Measurements from ENCODE around the gene LRRC74A. TPM values are rescaled to one million over a fixed set of nuclear protein-coding genes. Genes with fewer than 3 reads are reported as not detected.

LRRC74A gene
- total RNA-seq, 1 experiment from 2014 or later = not detected

- Histone ChIP-seq H3K4me1 (ENCODE audit: insufficient read depth, low read length) (peaks cover 4% of the 10 kb centered on the region; the same call in 1 of the 2 replicates), H2BK15ac (ENCODE audit: low read depth, low read length) (no peak overlapping the region), H3K4me2 (ENCODE audit: insufficient read depth, insufficient read length, low read length) (no peak overlapping the region), H2BK5ac (ENCODE audit: insufficient read length, low read length) (no peak overlapping the region), H3K14ac (ENCODE audit: insufficient read depth, low read length) (no peak overlapping the region), H3K27me3 (ENCODE audit: insufficient read depth, low read length) (no peaks in the 10 kb centered on the region), H3K9ac (ENCODE audit: extremely low read depth, insufficient read length, low read length) (no peak overlapping the region), H2BK120ac (ENCODE audit: low read depth, low read length, poor library complexity, severe bottlenecking) (no peak overlapping the region), H4K5ac (ENCODE audit: insufficient read length, low read depth, low read length) (no peak overlapping the region), H3T11ph (ENCODE audit: low read length) (no peak overlapping the region), H2BK20ac (ENCODE audit: low read depth, low read length, poor library complexity, severe bottlenecking) (no peak overlapping the region), H4K8ac (replicated peaks; ENCODE audit: insufficient read length, low read depth, low read length) (no peak overlapping the region), H4K20me1 (ENCODE audit: control insufficient read depth, insufficient read depth, insufficient read length) (no peaks in the 10 kb centered on the region), H3K23me2 (ENCODE audit: insufficient read length, low read depth, low read length, poor library complexity, severe bottlenecking) (peaks cover 10% of the 10 kb centered on the region), H3K23ac (ENCODE audit: insufficient read length, low read depth, low read length) (no peak overlapping the region), H3K18ac (ENCODE audit: insufficient read length, low read depth, low read length) (no peak overlapping the region), H2AK5ac (ENCODE audit: insufficient read length, low read length) (no peak overlapping the region), H3K4ac (ENCODE audit: low read depth, low read length) (no peak overlapping the region), H4K91ac (ENCODE audit: insufficient read length, low read depth, low read length) (no peak overlapping the region), H3K79me2 (ENCODE audit: insufficient read depth, low read length) (no peaks in the 10 kb centered on the region), H3K79me1 (ENCODE audit: insufficient read depth, low read depth, low read length, poor library complexity, severe bottlenecking) (peaks cover 1% of the 10 kb centered on the region), H3K56ac (ENCODE audit: insufficient read length, low read depth, low read length) (no peak overlapping the region), H3K9me3 (ENCODE audit: control insufficient read depth, low read depth, low read length) (no peaks in the 10 kb centered on the region), H2BK12ac (ENCODE audit: insufficient read length, low read depth, low read length) (no peak overlapping the region), H2AFZ (ENCODE audit: low read length) (no peak overlapping the region), H3K27ac (ENCODE audit: insufficient read length, low read depth, low read length) (no peak overlapping the region)
- H3K9me3 Mint-ChIP-seq = no peaks in the 10 kb centered on the region; a peak in 1 of 5 replicates
- no CpG with 5 or more reads among the region's 3 CpGs for WGBS (ENCODE audit: extremely low coverage, insufficient read length, low lambda C conversion rate)
- TF ChIP-seq CTCF (conservative IDR thresholded peaks at IDR 0.05) = no peak
- H3K36me3 Mint-ChIP-seq (ENCODE audit: insufficient read depth in 1 of 3, low read depth in 3 of 3) = peaks cover 24 to 34% (median 30%) of the 10 kb centered on the region in 3 experiments; a peak in 6 of 7 replicates
- DNase-seq = no peak
- no peaks in the 10 kb centered on the region for H3K27me3 Mint-ChIP-seq (ENCODE audit: low read depth)
- H3K4me3 Mint-ChIP-seq = no peak overlapping the region
- H3K4me1 Mint-ChIP-seq = peaks cover 17 to 18% of the 10 kb centered on the region in 2 experiments
- no peak overlapping the region for H3K27ac Mint-ChIP-seq
Measured at GRCh38 chr14:76810525-76810924, 15.7 kb upstream of the LRRC74A start.

Data from H9 (cell line).